ENCODE data around the gene LCA5.
"Not testable (repeated sequence)": the region's sequence is repeated elsewhere in the genome, so short reads cannot be mapped to it uniquely, and the experiment has no call there.

The LCA5 gene

GRCh38 chr6:79466207-79466834 is 70.9 kb downstream of the LCA5 start:
- no peak for DNase-seq (ENCODE audit: low read depth)

- no peak for DNase-seq (ENCODE audit: low read depth)
Measured at GRCh38 chr6:79465381-79465780, 71.8 kb downstream of the LCA5 start.

- no peak for DNase-seq (ENCODE audit: low read depth)
Measured at GRCh38 chr6:79463621-79464050, 73.6 kb downstream of the LCA5 start.

- no peak for DNase-seq (ENCODE audit: low read depth)
Measured at GRCh38 chr6:79461205-79461604, 76.0 kb downstream of the LCA5 start.

GRCh38 chr6:79455446-79455845 is 81.8 kb downstream of the LCA5 start:
- DNase-seq (ENCODE audit: low read depth): no peak

GRCh38 chr6:79453558-79454042 is 83.6 kb downstream of the LCA5 start:
- DNase-seq (ENCODE audit: low read depth): no peak

- DNase-seq (ENCODE audit: low read depth): no peak
Measured at GRCh38 chr6:79450984-79451383, 86.2 kb downstream of the LCA5 start.

- no peak for DNase-seq (ENCODE audit: low read depth)
Measured at GRCh38 chr6:79446006-79446405, 91.2 kb downstream of the LCA5 start.

- DNase-seq (ENCODE audit: low read depth): not testable (repeated sequence)
Measured at GRCh38 chr6:79443876-79444275, 93.4 kb downstream of the LCA5 start.

- DNase-seq (ENCODE audit: low read depth): no peak
Measured at GRCh38 chr6:79441192-79441591, 96.0 kb downstream of the LCA5 start.

GRCh38 chr6:79440598-79440997 is 96.6 kb downstream of the LCA5 start:
- DNase-seq (ENCODE audit: low read depth): no peak

- DNase-seq (ENCODE audit: low read depth): no peak
Measured at GRCh38 chr6:79438030-79438429, 99.2 kb downstream of the LCA5 start.

GRCh38 chr6:79436241-79436640 is 101.0 kb downstream of the LCA5 start:
- no peak for DNase-seq (ENCODE audit: low read depth)

- no peak for DNase-seq (ENCODE audit: low read depth)
Measured at GRCh38 chr6:79435746-79436145, 101.5 kb downstream of the LCA5 start.

All from activated T-cell treated with anti-CD3 and anti-CD28 coated beads for 1 hour (primary cell).